Sigmoid colon (tissue), 7 donors: ENCODE data around the gene CFL2. TPM values are rescaled to one million over a fixed set of nuclear protein-coding genes. Genes with fewer than 3 reads are reported as not detected.
A peak's percentile ranks its signal among the peaks of the same experiment; 100 is the strongest.

Experiments
- DNase-seq: peaks from one replicate; pipeline ENCODE4 v3.0.0-alpha.2; 2019
- H3K27ac ChIP-seq, 4 donors: fragments of 200-600 bp; sonication (generic); one replicate each; pipeline ENCODE4 v1.5.1; 2016 to 2019; ENCODE audit warnings: mild to moderate bottlenecking in 1 of 4
- H3K27me3 ChIP-seq, 3 donors: fragments of 200-600 bp; sonication (generic); one replicate each; pipeline ENCODE4 v1.5.1; 2019; ENCODE audit warnings: mild to moderate bottlenecking in 1 of 3
- H3K36me3 ChIP-seq, 4 donors: fragments of 200-600 bp; sonication (generic); one replicate each; pipeline ENCODE4 v1.5.1; 2016 to 2019
- H3K4me1 ChIP-seq, 4 donors: fragments of 200-600 bp; sonication (generic); one replicate each; pipeline ENCODE4 v1.5.1; 2017 to 2019
- H3K4me3 ChIP-seq, 4 donors: fragments of 200-600 bp; sonication (generic); one replicate each; pipeline ENCODE4 v1.5.1; 2017 to 2019; ENCODE audit warnings: mild to moderate bottlenecking in 2 of 4, moderate library complexity in 1 of 4
- H3K9me3 ChIP-seq, 4 donors: fragments of 200-600 bp in 3 of 4; sonication (generic) in 3 of 4; one replicate each; pipeline versions ENCODE4 v1.5.1 to v1.6.1; 2013 to 2019
- EP300 ChIP-seq, 4 donors: sonication (generic); formaldehyde crosslinking; IDR thresholded peaks; one replicate each; pipeline ENCODE4 v1.6.1; 2017; ENCODE audit warnings: antibody characterized with exemption in 4 of 4
- POLR2A ChIP-seq, 2 donors: fragments of 450-650 bp; IDR thresholded peaks; one replicate each; pipeline ENCODE4 v1.6.1; 2016; ENCODE audit warnings: antibody characterized with exemption in 2 of 2, mild to moderate bottlenecking in 2 of 2, moderate library complexity in 2 of 2
- POLR2AphosphoS5 ChIP-seq, 4 donors: sonication (generic); formaldehyde crosslinking; IDR thresholded peaks; one replicate each; pipeline ENCODE4 v1.6.1; 2017; ENCODE audit warnings: antibody characterized with exemption in 4 of 4
- WGBS, 2 donors: extraction: QIAGEN DNeasy Blood & Tissue Kit; methylation state at CpG; one replicate each; pipeline ENCODE4 v1.1.7; 2013; 5-methylcytosine and 5-hydroxymethylcytosine counted together
- intact Hi-C: fragments of 100-400 bp; cut with DNase I; formaldehyde crosslinking; loops from one replicate; pipeline ENCODE4 v1.15.1; 2023
- polyA plus RNA-seq, 3 donors: library from polyadenylated mRNA; stranded (reverse); fragments of 200-250 nt; gene quantifications; one replicate each; pipeline ENCODE4 v1.2.3, GENCODE V29; 2013
- small RNA-seq, 3 donors: library from RNA; depleted of rRNA; stranded (forward); fragments of <200 nt; gene quantifications; one replicate each; pipeline ENCODE3, GENCODE V24; 2016
- total RNA-seq, 4 donors: library from RNA; depleted of rRNA; stranded (reverse); fragments of >200 nt; gene quantifications; one replicate each; pipeline ENCODE4 v1.1.0, GENCODE V29; 2016
- TF ChIP-seq, protein P1 (sequence below), 4 experiments: fragments of 450-650 bp in 3 of 4; fragments of 200-600 bp in 1 of 4; IDR thresholded peaks; one replicate each; pipeline ENCODE4 v1.5.1; 2016 to 2019; ENCODE audit warnings: antibody characterized with exemption in 4 of 4, mild to moderate bottlenecking in 3 of 4, moderate library complexity in 2 of 4
- donor health status: healthy with polysubstance abuse.
- donor health status: Bipolar disorder and iron deficiency.
- donor health status: healthy.

CFL2 gene
- total and polyA plus RNA-seq, 7 donors, result 6.0 to 380 (median 251) TPM

- intact Hi-C loops, result no loop called here
- H3K36me3 ChIP-seq, result no peaks in the 10 kb centered on the region
- TF ChIP-seq POLR2A (IDR thresholded peaks at IDR 0.05) (no peak), POLR2AphosphoS5 (IDR thresholded peaks at IDR 0.05) (no peak), EP300 (IDR thresholded peaks at IDR 0.05) (no peak)
- TF ChIP-seq, protein P1, sequence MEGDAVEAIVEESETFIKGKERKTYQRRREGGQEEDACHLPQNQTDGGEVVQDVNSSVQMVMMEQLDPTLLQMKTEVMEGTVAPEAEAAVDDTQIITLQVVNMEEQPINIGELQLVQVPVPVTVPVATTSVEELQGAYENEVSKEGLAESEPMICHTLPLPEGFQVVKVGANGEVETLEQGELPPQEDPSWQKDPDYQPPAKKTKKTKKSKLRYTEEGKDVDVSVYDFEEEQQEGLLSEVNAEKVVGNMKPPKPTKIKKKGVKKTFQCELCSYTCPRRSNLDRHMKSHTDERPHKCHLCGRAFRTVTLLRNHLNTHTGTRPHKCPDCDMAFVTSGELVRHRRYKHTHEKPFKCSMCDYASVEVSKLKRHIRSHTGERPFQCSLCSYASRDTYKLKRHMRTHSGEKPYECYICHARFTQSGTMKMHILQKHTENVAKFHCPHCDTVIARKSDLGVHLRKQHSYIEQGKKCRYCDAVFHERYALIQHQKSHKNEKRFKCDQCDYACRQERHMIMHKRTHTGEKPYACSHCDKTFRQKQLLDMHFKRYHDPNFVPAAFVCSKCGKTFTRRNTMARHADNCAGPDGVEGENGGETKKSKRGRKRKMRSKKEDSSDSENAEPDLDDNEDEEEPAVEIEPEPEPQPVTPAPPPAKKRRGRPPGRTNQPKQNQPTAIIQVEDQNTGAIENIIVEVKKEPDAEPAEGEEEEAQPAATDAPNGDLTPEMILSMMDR (IDR thresholded peaks at IDR 0.05), result no peak
- no peaks in the 10 kb centered on the region for H3K4me1 ChIP-seq
- no peaks in the 10 kb centered on the region for H3K27me3 ChIP-seq
- no peak overlapping the region for H3K27ac ChIP-seq
- 82 to 83% methylated on average over 2 of the region's 2 CpGs for WGBS, 2 donors
- no peaks in the 10 kb centered on the region for H3K9me3 ChIP-seq
- no peak overlapping the region for H3K4me3 ChIP-seq
- no peak for DNase-seq
Observed at GRCh38 chr14:34668111-34668510, 46.3 kb downstream of the CFL2 start.

DNA sequence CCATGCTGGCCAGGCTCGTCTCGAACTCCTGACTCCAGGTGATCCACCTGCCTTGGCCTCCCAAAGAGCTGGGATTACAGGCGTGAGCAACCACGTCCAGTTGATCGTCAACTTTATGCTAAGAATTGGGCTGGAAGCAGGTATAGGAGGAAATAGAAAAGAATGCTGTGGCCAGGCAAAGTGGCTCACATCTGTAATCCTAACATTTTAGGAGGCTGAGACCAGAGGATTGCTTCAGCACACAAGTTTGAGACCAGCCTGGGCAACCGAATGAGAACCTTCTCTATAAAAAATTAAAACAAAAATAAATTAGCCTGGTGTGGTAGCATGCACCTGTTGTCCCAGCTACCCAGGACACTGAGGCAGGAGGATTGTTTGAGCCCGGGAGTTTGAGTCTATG lies 47.4 kb downstream of the CFL2 start:
- H3K27me3 ChIP-seq, result no peaks in the 10 kb centered on the region
- H3K27ac ChIP-seq, result peak overlapping the region in 3 of 4 donors; percentile 4 to 28 (median 12)
- no peak overlapping the region for H3K4me3 ChIP-seq
- H3K9me3 ChIP-seq, result no peaks in the 10 kb centered on the region
- intact Hi-C loops, result no loop called here
- no peaks in the 10 kb centered on the region for H3K4me1 ChIP-seq
- WGBS, 2 donors, result 92 to 93% methylated on average over 7 of the region's 7 CpGs
- H3K36me3 ChIP-seq, result no peaks in the 10 kb centered on the region
- TF ChIP-seq, protein P1 (IDR thresholded peaks at IDR 0.05), result no peak
- TF ChIP-seq EP300 (IDR thresholded peaks at IDR 0.05) (no peak), POLR2AphosphoS5 (IDR thresholded peaks at IDR 0.05) (no peak), POLR2A (IDR thresholded peaks at IDR 0.05) (no peak)
- no peak for DNase-seq

DNA sequence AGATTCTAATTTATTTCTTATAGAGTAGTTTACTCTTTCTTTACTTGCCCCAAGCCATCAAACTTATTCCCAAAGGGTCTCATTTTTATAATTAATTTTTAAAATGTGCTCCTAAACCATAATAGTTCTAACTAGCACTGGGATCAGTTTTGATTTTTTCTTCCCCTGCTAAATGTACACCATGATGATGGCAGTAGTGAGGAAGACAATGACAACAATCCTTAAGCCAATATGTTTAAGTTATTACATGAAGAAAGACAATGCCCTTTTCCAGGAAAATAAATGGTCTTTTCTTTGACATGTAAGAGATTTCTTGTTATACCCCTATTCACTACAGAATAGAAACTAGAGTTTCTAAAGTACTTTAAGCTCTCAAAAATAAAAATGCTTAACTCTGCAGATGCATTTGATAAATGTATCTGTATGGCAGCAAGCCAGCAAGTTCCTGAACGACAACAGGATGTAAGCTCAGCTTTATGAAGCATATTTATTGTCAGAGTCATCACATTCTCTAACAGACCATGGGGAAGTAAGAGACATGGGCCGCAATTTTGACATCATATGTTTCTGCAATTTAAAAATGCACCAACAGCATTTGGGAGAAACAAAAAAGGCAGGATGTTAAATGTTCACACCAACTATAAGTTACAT lies 48.5 kb downstream of the CFL2 start:
- intact Hi-C loops, result no loop called here
- DNase-seq, result no peak
- Histone ChIP-seq H3K27me3 (no peaks in the 10 kb centered on the region), H3K36me3 (no peaks in the 10 kb centered on the region), H3K9me3 (no peaks in the 10 kb centered on the region), H3K4me1 (no peaks in the 10 kb centered on the region), H3K4me3 (no peak overlapping the region), H3K27ac (peak overlapping the region in 2 of 4 donors; percentile 30 to 36)
- TF ChIP-seq, protein P1 (IDR thresholded peaks at IDR 0.05), result no peak
- peak in 1 of 4 donors; percentile 6 for TF ChIP-seq POLR2AphosphoS5 (IDR thresholded peaks at IDR 0.05)
- WGBS, 2 donors, result 16 to 18% methylated on average over 2 of the region's 2 CpGs

GRCh38 chr14:34662561-34663088 lies 51.8 kb downstream of the CFL2 start:
- Histone ChIP-seq H3K9me3 (no peaks in the 10 kb centered on the region), H3K27me3 (no peaks in the 10 kb centered on the region), H3K4me3 (no peak overlapping the region), H3K27ac (no peak overlapping the region), H3K36me3 (no peaks in the 10 kb centered on the region), H3K4me1 (no peaks in the 10 kb centered on the region)
- 89 to 96% methylated on average over 4 of the region's 4 CpGs for WGBS, 2 donors
- intact Hi-C loops, result no loop called here
- TF ChIP-seq, protein P1 (IDR thresholded peaks at IDR 0.05), result no peak
- TF ChIP-seq POLR2AphosphoS5 (IDR thresholded peaks at IDR 0.05) (no peak), EP300 (IDR thresholded peaks at IDR 0.05) (no peak), POLR2A (IDR thresholded peaks at IDR 0.05) (no peak)
- no peak for DNase-seq

GRCh38 chr14:34660796-34661195 lies 53.6 kb downstream of the CFL2 start:
- Histone ChIP-seq H3K4me1 (no peaks in the 10 kb centered on the region), H3K27ac (no peak overlapping the region)
- no peak for DNase-seq

More at GRCh38 chr14:34660796-34661195, 53.6 kb downstream of the CFL2 start:
- intact Hi-C loops, result no loop called here
- Histone ChIP-seq H3K9me3 (no peaks in the 10 kb centered on the region), H3K4me3 (no peak overlapping the region), H3K27me3 (no peaks in the 10 kb centered on the region), H3K36me3 (no peaks in the 10 kb centered on the region)
- TF ChIP-seq EP300 (IDR thresholded peaks at IDR 0.05) (no peak), POLR2A (IDR thresholded peaks at IDR 0.05) (no peak), POLR2AphosphoS5 (IDR thresholded peaks at IDR 0.05) (no peak)

Small RNAs within 50 kb of the gene (small RNA-seq; reads per million reads assigned to genes)
- 0 reads per million in 3 donors for gene RNU6-1261P

Other genes starting within 250 kb of the CFL2 start
- gene EAPP, start 174.9 kb downstream of the CFL2 start, total RNA-seq, result 10 to 100 TPM; 25.5 to 44.9 (median 39.2) TPM
- gene EAPP, start 174.9 kb downstream of the CFL2 start, polyA plus RNA-seq, result 100 to 1,000 TPM in 2 of 3 donors, 10 to 100 TPM in 1; 54.4 to 133 (median 114) TPM
- gene SNX6, start 84.4 kb downstream of the CFL2 start, total RNA-seq, result 100 to 1,000 TPM in 2 of 4 donors, 10 to 100 TPM in 2; 79.0 to 136 (median 108) TPM
- 100 to 1,000 TPM in 1 of 3 donors, 10 to 100 TPM in 2; 69.4 to 105 (median 72.7) TPM for gene SNX6, start 84.4 kb downstream of the CFL2 start, polyA plus RNA-seq
- 10 to 100 TPM; 18.2 to 25.2 (median 21.6) TPM for gene BAZ1A, start 160.8 kb upstream of the CFL2 start, total RNA-seq
- 10 to 100 TPM; 22.4 to 73.1 (median 31.8) TPM for gene BAZ1A, start 160.8 kb upstream of the CFL2 start, polyA plus RNA-seq